Raji (cell line): Measurements from ENCODE around the gene MFN2.

Experiments
- POLR2A ChIP-seq: IDR thresholded peaks from 2 replicates; pipeline ENCODE4 v1.6.1; 2011; ENCODE audit warnings: low read depth, low read length, control low read depth; ENCODE audit not compliant: insufficient read depth

The MFN2 gene

GRCh38 chr1:11955221-11955620 is 25.0 kb upstream of the MFN2 start:
- no peak for TF ChIP-seq POLR2A

GRCh38 chr1:11957398-11957797 is 22.8 kb upstream of the MFN2 start:
- no peak for TF ChIP-seq POLR2A

GRCh38 chr1:11957897-11958296 is 22.3 kb upstream of the MFN2 start:
- no peak for TF ChIP-seq POLR2A

GRCh38 chr1:11960276-11960675 is 20.0 kb upstream of the MFN2 start:
- TF ChIP-seq POLR2A: no peak

- no peak for TF ChIP-seq POLR2A
These were observed 19.5 kb upstream of the MFN2 start for GRCh38 chr1:11960715-11961114.

- no peak for TF ChIP-seq POLR2A
These were observed 19.0 kb upstream of the MFN2 start for GRCh38 chr1:11961230-11961629.

- TF ChIP-seq POLR2A: no peak
These were observed 16.6 kb upstream of the MFN2 start for GRCh38 chr1:11963622-11964021.

GRCh38 chr1:11964656-11965055 is 15.6 kb upstream of the MFN2 start:
- no peak for TF ChIP-seq POLR2A

- TF ChIP-seq POLR2A: 0 out of 2 replicates have a peak, but pooled peaks have one; percentile 23
These were observed 13.2 kb upstream of the MFN2 start for GRCh38 chr1:11967028-11967547.

- TF ChIP-seq POLR2A: no peak
These were observed 9.6 kb upstream of the MFN2 start for GRCh38 chr1:11970441-11971185.

GRCh38 chr1:11977625-11978024 is 2.6 kb upstream of the MFN2 start:
- TF ChIP-seq POLR2A: no peak

GRCh38 chr1:11978301-11978700 is 1.9 kb upstream of the MFN2 start:
- no peak for TF ChIP-seq POLR2A

- TF ChIP-seq POLR2A: no peak
These were observed 1.0 kb upstream of the MFN2 start for GRCh38 chr1:11979028-11979850.

- TF ChIP-seq POLR2A: no peak
These were observed 380 bp downstream of the MFN2 start for GRCh38 chr1:11980676-11980972.

- TF ChIP-seq POLR2A: no peak
These were observed 1.2 kb downstream of the MFN2 start for GRCh38 chr1:11981378-11982009.

- no peak for TF ChIP-seq POLR2A
These were observed 1.8 kb downstream of the MFN2 start for GRCh38 chr1:11982010-11982392.
